PC-9 (cell line): ENCODE results near the gene ZNF316.

Source experiments
- CTCF ChIP-seq: fragments of 200-600 bp; sonication (generic); conservative IDR thresholded peaks from 2 replicates; pipeline ENCODE4 v1.6.1; 2017; ENCODE audit warnings: mixed run types, antibody characterized with exemption, mild to moderate bottlenecking, moderate library complexity
- EZH2 ChIP-seq: fragments of 200-600 bp; sonication (generic); IDR thresholded peaks from 2 replicates; pipeline ENCODE4 v1.8.0; 2017; ENCODE audit warnings: antibody characterized with exemption, low read depth

- TF ChIP-seq CTCF (no peak), EZH2 (no peak)
Measured at GRCh38 chr7:6618621-6619020, 18.5 kb upstream of the ZNF316 start.
